Ectodermal cell (in vitro differentiated cells): ENCODE measurements around the gene ACP2.
"Not testable (repeated sequence)": the region's sequence is repeated elsewhere in the genome, so short reads cannot be mapped to it uniquely, and the experiment has no call there.

ENCODE experiments used
- H3K27ac ChIP-seq: 2 replicates; pipeline ENCODE4 v1.7.0; 2013; ENCODE audit warnings: mild to moderate bottlenecking, low read depth, low read length; ENCODE audit not compliant: insufficient read depth, poor library complexity, severe bottlenecking
- H3K27me3 ChIP-seq: 2 replicates; pipeline ENCODE4 v1.7.0; 2013; ENCODE audit warnings: mild to moderate bottlenecking, low read length; ENCODE audit not compliant: insufficient read depth, control insufficient read depth, poor library complexity, severe bottlenecking
- H3K36me3 ChIP-seq: one replicate; pipeline ENCODE4 v1.7.0; 2013; ENCODE audit warnings: low read length; ENCODE audit not compliant: control insufficient read depth, insufficient read depth
- H3K4me1 ChIP-seq: one replicate; pipeline ENCODE4 v1.7.0; 2013; ENCODE audit warnings: low read length; ENCODE audit not compliant: control insufficient read depth, insufficient read depth
- H3K4me3 ChIP-seq: 2 replicates; pipeline ENCODE4 v1.7.0; 2013; ENCODE audit warnings: low read depth, low read length, control low read depth; ENCODE audit not compliant: insufficient read depth
- H3K9me3 ChIP-seq: 2 replicates; pipeline ENCODE4 v1.7.0; 2013; ENCODE audit warnings: mild to moderate bottlenecking, low read length, moderate library complexity; ENCODE audit not compliant: control insufficient read depth
- WGBS, 2 experiments: methylation state at CpG; one replicate each; pipeline ENCODE4 v1.1.7; 2013; ENCODE audit warnings: missing lambda C conversion rate in 2 of 2; 5-methylcytosine and 5-hydroxymethylcytosine counted together

Gene ACP2

GRCh38 chr11:47207459-47207858 lies 41.2 kb downstream of the ACP2 start:
- no peak overlapping the region for H3K4me3 ChIP-seq
- WGBS, 2 experiments = 88 to 94% methylated on average over 6 of the region's 6 CpGs
- H3K4me1 ChIP-seq = no peaks in the 10 kb centered on the region
- no peaks in the 10 kb centered on the region for H3K9me3 ChIP-seq
- no peak overlapping the region for H3K27ac ChIP-seq
- no peaks in the 10 kb centered on the region for H3K27me3 ChIP-seq
- H3K36me3 ChIP-seq = no peaks in the 10 kb centered on the region

GRCh38 chr11:47206577-47206976 lies 42.0 kb downstream of the ACP2 start:
- not testable (repeated sequence) for H3K4me3 ChIP-seq, H3K4me1 ChIP-seq, H3K36me3 ChIP-seq, H3K27me3 ChIP-seq, H3K27ac ChIP-seq, H3K9me3 ChIP-seq
- WGBS, 2 experiments = 89 to 95% methylated on average over 5 of the region's 5 CpGs

- Histone ChIP-seq H3K27me3 (no peaks in the 10 kb centered on the region), H3K4me1 (no peaks in the 10 kb centered on the region), H3K4me3 (no peak overlapping the region), H3K27ac (no peak overlapping the region), H3K9me3 (no peaks in the 10 kb centered on the region), H3K36me3 (no peaks in the 10 kb centered on the region)
- 60 to 85% methylated on average over 1 to 2 of the region's 2 CpGs for WGBS, 2 experiments
Observed at GRCh38 chr11:47204637-47204989, 44.0 kb downstream of the ACP2 start.

GRCh38 chr11:47202576-47202975 lies 46.0 kb downstream of the ACP2 start:
- Histone ChIP-seq H3K9me3 (no peaks in the 10 kb centered on the region), H3K4me3 (no peak overlapping the region), H3K4me1 (no peaks in the 10 kb centered on the region), H3K27me3 (no peaks in the 10 kb centered on the region), H3K27ac (no peak overlapping the region), H3K36me3 (no peaks in the 10 kb centered on the region)
- WGBS, 2 experiments = 93 to 94% methylated on average over 5 of the region's 5 CpGs

GRCh38 chr11:47201015-47201414 lies 47.6 kb downstream of the ACP2 start:
- no peaks in the 10 kb centered on the region for H3K36me3 ChIP-seq
- no peaks in the 10 kb centered on the region for H3K4me1 ChIP-seq
- H3K4me3 ChIP-seq = no peak overlapping the region
- WGBS, 2 experiments = 89 to 95% methylated on average over 4 of the region's 4 CpGs
- H3K27me3 ChIP-seq = no peaks in the 10 kb centered on the region
- H3K9me3 ChIP-seq = no peaks in the 10 kb centered on the region
- H3K27ac ChIP-seq = no peak overlapping the region

- H3K9me3 ChIP-seq, H3K4me1 ChIP-seq, H3K4me3 ChIP-seq, H3K27ac ChIP-seq, H3K36me3 ChIP-seq, H3K27me3 ChIP-seq: not testable (repeated sequence)
- WGBS, 2 experiments = 88 to 94% methylated on average over 9 of the region's 9 CpGs
Observed at GRCh38 chr11:47198161-47198560, 50.5 kb downstream of the ACP2 start.

GRCh38 chr11:47192111-47192510 lies 56.5 kb downstream of the ACP2 start:
- H3K27me3 ChIP-seq = peaks cover 27% of the 10 kb centered on the region
- no peak overlapping the region for H3K4me3 ChIP-seq
- H3K9me3 ChIP-seq = no peaks in the 10 kb centered on the region
- no peaks in the 10 kb centered on the region for H3K36me3 ChIP-seq
- 89 to 90% methylated on average over 4 of the region's 4 CpGs for WGBS, 2 experiments
- H3K4me1 ChIP-seq = peaks cover 3% of the 10 kb centered on the region
- H3K27ac ChIP-seq = no peak overlapping the region

GRCh38 chr11:47191137-47191536 lies 57.5 kb downstream of the ACP2 start:
- not testable (repeated sequence) for H3K9me3 ChIP-seq, H3K27ac ChIP-seq, H3K4me3 ChIP-seq, H3K36me3 ChIP-seq, H3K4me1 ChIP-seq
- H3K27me3 ChIP-seq = peaks cover 36% of the 10 kb centered on the region
- 89 to 92% methylated on average over 10 of the region's 10 CpGs for WGBS, 2 experiments
